Fibroblast of lung (primary cell): ENCODE data around the gene ITPKB. TPM values are rescaled to one million over a fixed set of nuclear protein-coding genes. Genes with fewer than 3 reads are reported as not detected.

Experiments used
- DNase-seq, 2 donors: peaks; one replicate each; pipeline versions ENCODE4 v3.0.0 to v3.0.0-alpha.2; 2010; ENCODE audit warnings: low read depth in 2 of 2
- H2AFZ ChIP-seq: 2 replicates; pipeline ENCODE4 v1.5.1; 2012; ENCODE audit warnings: low read length, control low read depth, inconsistent platforms
- H3K27ac ChIP-seq: 2 replicates; pipeline ENCODE4 v1.5.1; 2011; ENCODE audit warnings: low read length, control low read depth; ENCODE audit not compliant: insufficient read depth
- H3K27me3 ChIP-seq: 2 replicates; pipeline ENCODE4 v1.5.1; 2011; ENCODE audit warnings: mild to moderate bottlenecking, low read length; ENCODE audit not compliant: control insufficient read depth, insufficient read depth
- H3K36me3 ChIP-seq: 2 replicates; pipeline ENCODE4 v1.5.1; 2011; ENCODE audit warnings: low read length; ENCODE audit not compliant: control insufficient read depth, insufficient read depth
- H3K4me1 ChIP-seq: 2 replicates; pipeline ENCODE4 v1.5.1; 2011; ENCODE audit warnings: low read length; ENCODE audit not compliant: control insufficient read depth, insufficient read depth; ENCODE audit errors: extremely low read depth
- H3K4me2 ChIP-seq: 2 replicates; pipeline ENCODE4 v1.5.1; 2011; ENCODE audit warnings: low read length, control low read depth; ENCODE audit not compliant: insufficient read depth; ENCODE audit errors: extremely low read depth
- H3K4me3 ChIP-seq, 4 experiments: fragments of 200-600 bp in 1 of 4; sonication (generic) in 1 of 4; replicated peaks in 1 of 4; 2 replicates each; pipeline ENCODE4 v1.5.1; 2011 to 2016; ENCODE audit warnings: low read length in 4 of 4, low read depth in 3 of 4, mild to moderate bottlenecking in 3 of 4, control low read depth in 2 of 4, inconsistent platforms in 1 of 4, mixed read lengths in 1 of 4; ENCODE audit not compliant: insufficient read depth in 1 of 4; ENCODE audit errors: control extremely low read depth in 1 of 4
- H3K79me2 ChIP-seq: 2 replicates; pipeline ENCODE4 v1.5.1; 2012; ENCODE audit warnings: mild to moderate bottlenecking, low read length, inconsistent platforms; ENCODE audit not compliant: control insufficient read depth, insufficient read depth
- H3K9ac ChIP-seq: 2 replicates; pipeline ENCODE4 v1.5.1; 2011; ENCODE audit warnings: mild to moderate bottlenecking, low read length, control low read depth; ENCODE audit not compliant: insufficient read depth
- H3K9me3 ChIP-seq: 2 replicates; pipeline ENCODE4 v1.5.1; 2012; ENCODE audit warnings: low read depth, low read length; ENCODE audit not compliant: control insufficient read depth, insufficient read depth
- H4K20me1 ChIP-seq: 2 replicates; pipeline ENCODE4 v1.5.1; 2011; ENCODE audit warnings: low read length; ENCODE audit not compliant: control insufficient read depth, insufficient read depth; ENCODE audit errors: extremely low read depth
- CTCF ChIP-seq, 2 donors: IDR thresholded peaks in 1 of 2; conservative IDR thresholded peaks in 1 of 2; 1 replicate in 1 of 2; 2 replicates in 1 of 2; pipeline ENCODE4 v1.5.1; 2011 to 2012; ENCODE audit warnings: low read length in 2 of 2, control low read depth in 1 of 2, inconsistent platforms in 1 of 2, low read depth in 1 of 2, mild to moderate bottlenecking in 1 of 2
- EZH2 ChIP-seq: IDR thresholded peaks from 2 replicates; pipeline ENCODE4 v1.5.1; 2012; ENCODE audit warnings: low read length, control low read depth, mild to moderate bottlenecking; ENCODE audit errors: missing control alignments
- polyA plus RNA-seq, 2 donors: library from polyadenylated mRNA; depleted of rRNA in 1 of 2; stranded (reverse) in 1 of 2; unstranded in 1 of 2; fragments of >200 nt; gene quantifications; 2 replicates each; pipeline ENCODE4 v1.2.1, GENCODE V29; 2011 to 2012; ENCODE audit warnings: missing spikeins in 1 of 2
- total RNA-seq: library from RNA; depleted of rRNA; stranded (reverse); fragments of >200 nt; gene quantifications from 2 replicates; pipeline ENCODE4 v1.2.1, GENCODE V29; 2014

ITPKB gene
- total and polyA plus RNA-seq, 2 donors (not counting 1 experiment from before 2014, with no cell fraction given): 10.2 to 32.4 TPM

GRCh38 chr1:226728448-226728847 lies 10.6 kb downstream of the ITPKB start:
- Histone ChIP-seq H3K4me1 (no peaks in the 10 kb centered on the region), H3K9me3 (no peaks in the 10 kb centered on the region), H3K36me3 (peaks cover 2% of the 10 kb centered on the region), H2AFZ (no peak overlapping the region), H3K4me2 (no peak overlapping the region), H4K20me1 (no peaks in the 10 kb centered on the region), H3K79me2 (peaks cover 3% of the 10 kb centered on the region), H3K9ac (no peak overlapping the region), H3K27ac (no peak overlapping the region), H3K4me3 (no peak overlapping the region), H3K27me3 (no peaks in the 10 kb centered on the region)
- TF ChIP-seq EZH2 (no peak), CTCF (conservative IDR thresholded peaks at IDR 0.05 in 1 of 2, IDR thresholded peaks at IDR 0.05 in 1 of 2; ENCODE audit: low read depth in 1 of 2, low read length in 2 of 2) (no peak)
- no peak for DNase-seq

- Histone ChIP-seq H4K20me1 (no peaks in the 10 kb centered on the region), H3K4me3 (no peak overlapping the region), H3K9ac (no peak overlapping the region), H3K9me3 (no peaks in the 10 kb centered on the region), H3K36me3 (peaks cover 2% of the 10 kb centered on the region), H3K4me2 (no peak overlapping the region), H3K4me1 (no peaks in the 10 kb centered on the region), H3K27ac (no peak overlapping the region), H3K27me3 (no peaks in the 10 kb centered on the region), H2AFZ (no peak overlapping the region), H3K79me2 (peaks cover 2% of the 10 kb centered on the region)
- TF ChIP-seq EZH2: no peak
- no peak for TF ChIP-seq CTCF (conservative IDR thresholded peaks at IDR 0.05 in 1 of 2, IDR thresholded peaks at IDR 0.05 in 1 of 2; ENCODE audit: low read depth in 1 of 2, low read length in 2 of 2)
- DNase-seq: no peak
These were observed 13.2 kb downstream of the ITPKB start for GRCh38 chr1:226725897-226726267.

GRCh38 chr1:226723657-226724532 lies 15.2 kb downstream of the ITPKB start:
- H2AFZ ChIP-seq: no peak overlapping the region
- H3K36me3 ChIP-seq: no peaks in the 10 kb centered on the region
- H3K4me1 ChIP-seq: no peaks in the 10 kb centered on the region
- no peaks in the 10 kb centered on the region for H3K9me3 ChIP-seq
- H3K4me2 ChIP-seq: no peak overlapping the region
- no peak for TF ChIP-seq CTCF (conservative IDR thresholded peaks at IDR 0.05 in 1 of 2, IDR thresholded peaks at IDR 0.05 in 1 of 2; ENCODE audit: low read depth in 1 of 2, low read length in 2 of 2)
- no peak for TF ChIP-seq EZH2
- H3K27me3 ChIP-seq: no peaks in the 10 kb centered on the region
- H3K79me2 ChIP-seq: peaks cover 2% of the 10 kb centered on the region
- H3K4me3 ChIP-seq: no peak overlapping the region
- H3K27ac ChIP-seq: no peak overlapping the region
- H4K20me1 ChIP-seq: no peaks in the 10 kb centered on the region
- DNase-seq: peak; percentile 68 to 74
- no peak overlapping the region for H3K9ac ChIP-seq
